Measurements from ENCODE around the gene TXNDC2.
"Not testable (repeated sequence)": the region's sequence is repeated elsewhere in the genome, so short reads cannot be mapped to it uniquely, and the experiment has no call there.

The TXNDC2 gene

GRCh38 chr18:9897787-9898291, 12.1 kb downstream of the TXNDC2 start:
- DNase-seq (ENCODE audit: low spot score in 2 of 2); H3K27ac Mint-ChIP-seq (ENCODE audit: low read depth); ATAC-seq (replicated peaks; ENCODE audit: extremely low read depth, poor library complexity, severe bottlenecking); H3K4me1 Mint-ChIP-seq; H3K36me3 Mint-ChIP-seq (ENCODE audit: insufficient read depth); H3K9me3 Mint-ChIP-seq; H3K4me3 Mint-ChIP-seq: not testable (repeated sequence)
- H3K27me3 Mint-ChIP-seq = peaks cover 19% of the 10 kb centered on the region

DNA sequence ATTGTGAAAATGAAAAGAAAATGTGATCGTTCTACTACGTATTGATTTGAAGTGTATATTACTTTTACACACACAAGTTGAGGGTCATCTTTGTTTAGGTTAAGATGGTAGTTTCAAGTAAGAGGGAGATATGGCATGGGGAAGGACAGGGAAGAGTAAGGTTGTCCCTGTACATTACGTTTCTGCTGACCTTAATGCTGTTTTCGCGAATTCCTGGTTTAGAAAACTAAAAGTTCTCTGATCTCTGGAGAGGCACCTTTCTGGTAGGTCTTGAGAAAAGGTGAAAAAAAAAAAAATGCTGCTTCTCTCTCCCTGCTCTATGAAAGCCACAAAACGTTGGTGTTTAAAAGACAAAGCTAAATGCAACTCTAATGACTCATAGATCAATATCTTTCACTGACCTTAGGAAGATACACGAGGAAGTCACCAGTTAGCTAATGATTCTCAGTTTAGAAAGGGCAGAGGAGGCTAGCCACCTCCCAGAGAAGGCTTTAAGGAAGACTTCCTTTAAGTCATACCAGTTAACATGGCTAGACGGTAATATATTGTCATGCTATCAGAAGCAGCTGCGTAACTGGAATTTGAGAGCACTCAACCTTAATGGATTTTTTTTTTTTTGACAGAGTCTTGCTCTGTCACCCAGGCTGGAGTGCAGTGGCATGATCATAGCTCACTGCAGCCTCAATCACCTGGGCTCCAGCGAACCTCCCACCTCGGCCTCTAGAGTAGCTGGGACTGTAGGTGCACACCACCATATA, 13.2 kb downstream of the TXNDC2 start:
- ATAC-seq (replicated peaks; ENCODE audit: extremely low read depth, poor library complexity, severe bottlenecking) = no peak

GRCh38 chr18:9899550-9899930, 13.8 kb downstream of the TXNDC2 start:
- not testable (repeated sequence) for H3K27ac Mint-ChIP-seq (ENCODE audit: low read depth); H3K9me3 Mint-ChIP-seq; H3K4me3 Mint-ChIP-seq; H3K4me1 Mint-ChIP-seq; ATAC-seq (replicated peaks; ENCODE audit: extremely low read depth, poor library complexity, severe bottlenecking); DNase-seq (ENCODE audit: low spot score in 2 of 2); H3K36me3 Mint-ChIP-seq (ENCODE audit: insufficient read depth)
- peaks cover 31% of the 10 kb centered on the region for H3K27me3 Mint-ChIP-seq

More for the DNA sequence above, 13.2 kb downstream of the TXNDC2 start:
- no peak overlapping the region for H3K4me3 Mint-ChIP-seq
- peaks cover 1% of the 10 kb centered on the region for H3K36me3 Mint-ChIP-seq (ENCODE audit: insufficient read depth)
- DNase-seq (ENCODE audit: low spot score in 2 of 2) = no peak
- H3K27me3 Mint-ChIP-seq = peaks cover 30% of the 10 kb centered on the region
- H3K9me3 Mint-ChIP-seq = no peaks in the 10 kb centered on the region
- no peaks in the 10 kb centered on the region for H3K4me1 Mint-ChIP-seq
- no peak overlapping the region for H3K27ac Mint-ChIP-seq (ENCODE audit: low read depth)

DNA sequence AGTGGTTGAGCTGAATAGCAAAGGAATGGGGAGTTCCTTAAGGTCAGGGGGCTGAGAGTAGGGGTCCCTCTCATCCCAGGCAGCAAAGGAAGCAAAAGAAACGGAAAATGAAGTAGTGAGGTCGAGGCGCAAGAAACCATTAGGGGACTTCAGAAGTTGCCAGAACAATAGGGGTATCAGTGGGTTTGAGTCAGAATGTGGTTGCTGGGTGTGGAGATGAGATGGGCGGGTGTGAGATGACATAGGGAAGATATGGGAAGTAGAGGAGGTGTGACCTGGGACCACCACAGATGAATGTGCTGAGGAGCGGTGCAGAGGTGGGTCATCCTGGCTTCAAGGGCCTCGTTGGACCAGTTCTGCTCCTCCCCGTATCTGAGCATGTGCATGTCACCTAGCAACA, 14.9 kb downstream of the TXNDC2 start:
- peaks cover 42% of the 10 kb centered on the region for H3K27me3 Mint-ChIP-seq
- no peaks in the 10 kb centered on the region for H3K9me3 Mint-ChIP-seq
- H3K36me3 Mint-ChIP-seq (ENCODE audit: insufficient read depth) = no peaks in the 10 kb centered on the region
- DNase-seq (ENCODE audit: low spot score in 2 of 2) (no peak), ATAC-seq (replicated peaks; ENCODE audit: extremely low read depth, poor library complexity, severe bottlenecking) (no peak)
- H3K4me1 Mint-ChIP-seq = no peaks in the 10 kb centered on the region
- no peak overlapping the region for H3K4me3 Mint-ChIP-seq
- no peak overlapping the region for H3K27ac Mint-ChIP-seq (ENCODE audit: low read depth)

DNA sequence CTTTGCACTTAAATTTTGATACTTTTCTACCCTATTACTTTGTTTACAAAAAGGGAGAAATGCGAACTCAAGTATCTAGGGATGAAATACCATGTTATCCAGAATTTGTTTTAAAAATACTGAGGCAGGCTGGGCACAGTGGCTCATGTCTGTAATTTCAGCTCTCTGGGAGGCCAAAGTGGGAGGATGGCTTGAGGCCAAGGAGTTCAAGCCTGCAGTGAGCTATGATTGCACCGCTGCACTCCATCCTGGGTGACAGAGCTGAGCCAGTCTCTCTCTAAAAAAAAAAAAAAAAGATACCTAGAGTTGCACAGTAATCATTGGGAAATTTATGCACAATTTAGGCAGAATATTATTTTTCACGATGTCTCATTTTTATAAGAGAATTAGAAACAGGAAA, 15.6 kb downstream of the TXNDC2 start:
- Mint-ChIP-seq H3K36me3 (ENCODE audit: insufficient read depth) (no peaks in the 10 kb centered on the region), H3K27me3 (peaks cover 49% of the 10 kb centered on the region), H3K4me3 (no peak overlapping the region), H3K4me1 (no peaks in the 10 kb centered on the region), H3K27ac (ENCODE audit: low read depth) (no peak overlapping the region), H3K9me3 (no peaks in the 10 kb centered on the region)
- no peak for DNase-seq (ENCODE audit: low spot score in 2 of 2)
- ATAC-seq (replicated peaks; ENCODE audit: extremely low read depth, poor library complexity, severe bottlenecking) = no peak

DNA sequence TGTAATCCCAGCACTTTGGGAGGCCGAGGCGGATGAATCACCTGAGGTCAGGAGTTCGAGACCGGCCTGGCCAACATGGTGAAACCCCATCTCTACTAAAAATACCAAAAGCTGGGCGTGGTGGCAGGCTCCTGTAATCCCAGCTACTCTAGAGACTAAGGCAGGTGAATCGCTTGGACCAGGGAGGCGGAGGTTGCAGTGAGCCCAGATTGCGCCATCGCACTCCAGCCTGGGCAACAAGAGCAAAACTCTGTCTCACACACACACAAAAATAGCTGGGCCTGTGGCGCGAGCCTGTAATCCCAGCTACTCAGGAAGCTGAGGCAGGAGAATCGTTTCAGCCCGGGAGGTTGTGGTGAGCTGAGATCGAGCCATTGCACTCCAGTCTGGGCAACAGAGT, 16.5 kb downstream of the TXNDC2 start:
- not testable (repeated sequence) for ATAC-seq (replicated peaks; ENCODE audit: extremely low read depth, poor library complexity, severe bottlenecking); H3K27ac Mint-ChIP-seq (ENCODE audit: low read depth); H3K36me3 Mint-ChIP-seq (ENCODE audit: insufficient read depth); DNase-seq (ENCODE audit: low spot score in 2 of 2); H3K9me3 Mint-ChIP-seq; H3K4me1 Mint-ChIP-seq; H3K4me3 Mint-ChIP-seq
- peaks cover 58% of the 10 kb centered on the region for H3K27me3 Mint-ChIP-seq

- no peak overlapping the region for H3K4me3 Mint-ChIP-seq
- ATAC-seq (replicated peaks; ENCODE audit: extremely low read depth, poor library complexity, severe bottlenecking) = no peak
These were observed 17.1 kb downstream of the TXNDC2 start for GRCh38 chr18:9902832-9903231.

DNA sequence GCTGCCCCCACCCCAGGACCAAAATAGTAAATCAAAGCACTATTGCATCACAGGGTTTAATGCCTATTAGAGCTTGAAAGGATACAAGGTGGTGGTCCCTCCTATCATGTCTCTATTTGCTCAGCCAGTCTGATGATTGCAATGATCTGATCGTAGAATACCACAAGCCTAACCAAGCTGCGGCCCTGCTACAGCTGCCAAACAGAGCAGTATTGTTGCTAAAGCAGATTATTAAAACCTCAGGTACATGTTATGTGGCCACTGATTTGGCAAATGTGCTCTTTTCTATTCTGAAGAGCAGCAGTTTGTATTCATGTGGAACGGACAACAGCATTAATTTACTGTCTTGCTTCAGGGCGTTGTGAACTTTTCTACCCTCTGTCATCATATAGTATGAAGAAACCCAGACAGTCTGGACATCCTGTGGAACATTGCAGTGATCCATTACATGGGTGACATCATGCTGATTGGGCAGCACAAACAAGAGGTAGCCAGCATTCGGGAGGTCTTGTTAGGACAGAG, 19.7 kb downstream of the TXNDC2 start:
- Mint-ChIP-seq H3K36me3 (ENCODE audit: insufficient read depth) (no peaks in the 10 kb centered on the region), H3K4me1 (no peaks in the 10 kb centered on the region), H3K27me3 (peaks cover 73% of the 10 kb centered on the region), H3K27ac (ENCODE audit: low read depth) (no peak overlapping the region), H3K9me3 (no peaks in the 10 kb centered on the region), H3K4me3 (no peak overlapping the region)
- no peak for DNase-seq (ENCODE audit: low spot score in 2 of 2)
- no peak for ATAC-seq (replicated peaks; ENCODE audit: extremely low read depth, poor library complexity, severe bottlenecking)

More at GRCh38 chr18:9902832-9903231, 17.1 kb downstream of the TXNDC2 start:
- Mint-ChIP-seq H3K27me3 (peaks cover 60% of the 10 kb centered on the region), H3K36me3 (ENCODE audit: insufficient read depth) (no peaks in the 10 kb centered on the region), H3K4me1 (no peaks in the 10 kb centered on the region), H3K9me3 (no peaks in the 10 kb centered on the region), H3K27ac (ENCODE audit: low read depth) (no peak overlapping the region)
- DNase-seq (ENCODE audit: low spot score in 2 of 2) = no peak

DNA sequence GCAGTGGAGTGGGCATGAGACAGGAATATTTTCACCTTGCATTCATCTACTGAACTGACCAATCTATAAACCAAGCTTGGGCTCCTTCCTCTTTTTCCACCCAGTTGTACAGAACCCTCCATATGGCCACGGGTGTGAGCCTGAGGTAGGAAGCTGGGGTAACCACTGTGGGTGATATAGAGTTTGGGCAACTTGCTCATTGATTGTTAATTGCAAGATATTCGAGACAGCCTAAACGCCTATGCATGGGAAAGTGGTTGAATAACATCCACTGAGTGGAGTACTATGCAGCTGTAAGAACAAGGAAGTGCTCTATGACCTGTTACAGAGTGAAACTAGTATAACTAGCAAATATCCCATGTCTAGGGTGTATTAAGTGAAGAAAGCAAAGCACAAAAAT, 20.7 kb downstream of the TXNDC2 start:
- H3K9me3 Mint-ChIP-seq = no peaks in the 10 kb centered on the region
- ATAC-seq (replicated peaks; ENCODE audit: extremely low read depth, poor library complexity, severe bottlenecking) = no peak
- H3K36me3 Mint-ChIP-seq (ENCODE audit: insufficient read depth) = no peaks in the 10 kb centered on the region
- H3K4me3 Mint-ChIP-seq = no peak overlapping the region
- DNase-seq (ENCODE audit: low spot score in 2 of 2) = no peak
- H3K27me3 Mint-ChIP-seq = peaks cover 73% of the 10 kb centered on the region
- H3K4me1 Mint-ChIP-seq = no peaks in the 10 kb centered on the region
- no peak overlapping the region for H3K27ac Mint-ChIP-seq (ENCODE audit: low read depth)

- Mint-ChIP-seq H3K27ac (ENCODE audit: low read depth) (no peak overlapping the region), H3K4me3 (no peak overlapping the region), H3K4me1 (no peaks in the 10 kb centered on the region)
These were observed 22.1 kb downstream of the TXNDC2 start for GRCh38 chr18:9907867-9908266.

DNA sequence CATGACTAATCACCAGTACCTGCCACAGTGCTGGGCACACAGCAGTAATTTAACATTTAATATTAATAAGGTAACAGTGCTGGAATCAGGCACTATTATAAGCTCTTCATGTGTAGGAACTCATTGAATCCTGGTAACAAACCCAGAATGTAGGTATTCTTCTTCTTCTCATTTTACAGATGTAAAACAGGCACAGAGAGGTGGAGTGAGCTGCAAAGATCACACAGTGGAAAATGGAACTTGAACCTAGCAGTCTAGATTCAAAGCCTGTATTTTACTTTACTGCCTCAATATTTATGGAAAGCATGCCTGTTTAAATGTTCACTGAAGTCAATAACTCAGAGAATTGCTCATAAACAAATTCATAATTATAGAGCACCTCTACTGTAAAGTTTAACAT, 24.3 kb downstream of the TXNDC2 start:
- peaks cover 2% of the 10 kb centered on the region for H3K4me1 Mint-ChIP-seq
- H3K27ac Mint-ChIP-seq (ENCODE audit: low read depth) = no peak overlapping the region
- H3K4me3 Mint-ChIP-seq = no peak overlapping the region
- H3K36me3 Mint-ChIP-seq (ENCODE audit: insufficient read depth) = peaks cover 3% of the 10 kb centered on the region
- H3K9me3 Mint-ChIP-seq = no peaks in the 10 kb centered on the region
- no peak for ATAC-seq (replicated peaks; ENCODE audit: extremely low read depth, poor library complexity, severe bottlenecking)
- H3K27me3 Mint-ChIP-seq = peaks cover 50% of the 10 kb centered on the region
- DNase-seq (ENCODE audit: low spot score in 2 of 2) = no peak

More at GRCh38 chr18:9907867-9908266, 22.1 kb downstream of the TXNDC2 start:
- ATAC-seq (replicated peaks; ENCODE audit: extremely low read depth, poor library complexity, severe bottlenecking) = no peak
- Mint-ChIP-seq H3K36me3 (ENCODE audit: insufficient read depth) (no peaks in the 10 kb centered on the region), H3K27me3 (peaks cover 67% of the 10 kb centered on the region), H3K9me3 (no peaks in the 10 kb centered on the region)
- DNase-seq (ENCODE audit: low spot score in 2 of 2) = no peak

DNA sequence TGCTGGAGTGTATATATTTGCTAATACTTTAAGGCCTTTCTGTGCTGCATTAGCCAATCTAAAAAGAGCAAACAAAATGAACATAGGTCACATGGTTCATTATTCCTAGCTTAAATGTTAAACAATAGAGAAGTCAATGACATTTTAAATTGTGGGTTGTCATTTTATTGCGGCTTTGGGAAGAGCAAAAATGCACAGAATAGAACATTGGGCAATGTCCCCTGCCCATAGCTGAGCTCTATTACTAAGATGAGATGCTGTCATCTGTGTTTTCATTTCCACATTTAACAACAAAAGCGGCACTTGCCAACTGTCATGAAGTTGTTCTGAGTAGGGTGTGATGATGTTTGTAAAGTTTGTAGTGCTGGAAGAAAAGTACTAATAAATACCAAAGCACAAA, 24.9 kb downstream of the TXNDC2 start:
- ATAC-seq (replicated peaks; ENCODE audit: extremely low read depth, poor library complexity, severe bottlenecking) (no peak), DNase-seq (ENCODE audit: low spot score in 2 of 2) (no peak)
- no peak overlapping the region for H3K4me3 Mint-ChIP-seq
- peaks cover 8% of the 10 kb centered on the region for H3K4me1 Mint-ChIP-seq
- no peak overlapping the region for H3K27ac Mint-ChIP-seq (ENCODE audit: low read depth)
- H3K36me3 Mint-ChIP-seq (ENCODE audit: insufficient read depth) = peaks cover 4% of the 10 kb centered on the region
- H3K9me3 Mint-ChIP-seq = no peaks in the 10 kb centered on the region
- H3K27me3 Mint-ChIP-seq = peaks cover 44% of the 10 kb centered on the region

- no peaks in the 10 kb centered on the region for H3K9me3 Mint-ChIP-seq
These were observed 25.5 kb downstream of the TXNDC2 start for GRCh38 chr18:9911226-9911625.

More at GRCh38 chr18:9911226-9911625, 25.5 kb downstream of the TXNDC2 start:
- ATAC-seq (replicated peaks; ENCODE audit: extremely low read depth, poor library complexity, severe bottlenecking) (no peak), DNase-seq (ENCODE audit: low spot score in 2 of 2) (no peak)
- Mint-ChIP-seq H3K27me3 (peaks cover 39% of the 10 kb centered on the region), H3K36me3 (ENCODE audit: insufficient read depth) (peaks cover 7% of the 10 kb centered on the region), H3K27ac (ENCODE audit: low read depth) (no peak overlapping the region), H3K4me1 (peaks cover 13% of the 10 kb centered on the region), H3K4me3 (no peak overlapping the region)
